Endothelial cell of umbilical vein (primary cell): ENCODE results near the gene FSTL4. TPM values are rescaled to one million over a fixed set of nuclear protein-coding genes. Genes with fewer than 3 reads are reported as not detected.

ENCODE experiments used
- BruUV-seq: library from RNA; stranded (reverse); fragments of 400-500 nt; replicated peaks from 2 replicates; lab custom pipeline; 2021; lab: Mats Ljungman, UMichigan
- CTCF ChIA-PET: fragments of 300-600, 350-600 bp; sonication (Branson Sonifier 250); formaldehyde crosslinking; loops from one replicate; lab custom pipeline; 2021; ENCODE audit warnings: antibody characterized with exemption, inconsistent platforms; lab: Charles Lee
- POLR2A ChIA-PET: fragments of 300-600, 350-600 bp; sonication (Branson Sonifier 250); formaldehyde crosslinking; loops from one replicate; lab custom pipeline; 2021; ENCODE audit warnings: antibody characterized with exemption, inconsistent platforms; lab: Charles Lee
- DNase-seq: peaks from one replicate; pipeline ENCODE4 v3.0.0-alpha.2; 2011; ENCODE audit warnings: low read depth, low spot score
- FAIRE-seq: peaks from 2 replicates; lab custom pipeline; 2011; peaks lifted over from hg19 to GRCh38; lab: Jason Lieb, UNC
- H2AFZ ChIP-seq: 2 replicates; pipeline ENCODE4 v1.6.0; 2012; ENCODE audit warnings: low read depth, low read length, control low read depth, inconsistent platforms
- H3K27ac ChIP-seq: 2 replicates; pipeline ENCODE4 v1.5.1; 2011; ENCODE audit warnings: low read depth, mild to moderate bottlenecking, control low read depth, low read length, moderate library complexity; ENCODE audit not compliant: insufficient read depth
- H3K27me3 ChIP-seq, 2 experiments: 2 replicates each; pipeline versions ENCODE4 v1.6.0 to v1.6.1; 2011; ENCODE audit warnings: low read length in 2 of 2, mixed read lengths in 1 of 2; ENCODE audit not compliant: control insufficient read depth in 2 of 2, insufficient read depth in 2 of 2
- H3K36me3 ChIP-seq, 2 experiments: 2 replicates in 1 of 2; 3 replicates in 1 of 2; pipeline ENCODE4 v1.5.1; 2011; ENCODE audit warnings: low read length in 2 of 2, mild to moderate bottlenecking in 1 of 2, moderate library complexity in 1 of 2; ENCODE audit not compliant: control insufficient read depth in 2 of 2, insufficient read depth in 2 of 2; ENCODE audit errors: extremely low read depth in 1 of 2
- H3K4me1 ChIP-seq: 3 replicates; pipeline ENCODE4 v1.5.1; 2011; ENCODE audit warnings: mild to moderate bottlenecking, low read length; ENCODE audit not compliant: control insufficient read depth, insufficient read depth; ENCODE audit errors: extremely low read depth
- H3K4me2 ChIP-seq: 2 replicates; pipeline ENCODE4 v1.6.1; 2011; ENCODE audit warnings: low read length, control low read depth, mixed read lengths; ENCODE audit not compliant: insufficient read depth
- H3K4me3 ChIP-seq, 3 experiments: fragments of 200-600 bp in 1 of 3; sonication (generic), shearing (Covaris generic) in 1 of 3; replicated peaks in 1 of 3; 2 replicates each; pipeline ENCODE4 v1.5.1; 2011 to 2016; ENCODE audit warnings: control low read depth in 3 of 3, low read length in 3 of 3, mild to moderate bottlenecking in 2 of 3, inconsistent platforms in 1 of 3, low read depth in 1 of 3, moderate library complexity in 1 of 3; ENCODE audit not compliant: insufficient read depth in 1 of 3
- H3K79me2 ChIP-seq: 2 replicates; pipeline ENCODE4 v1.6.0; 2012; ENCODE audit warnings: low read length, inconsistent platforms; ENCODE audit not compliant: control insufficient read depth, insufficient read depth
- H3K9ac ChIP-seq: replicated peaks from 2 replicates; pipeline ENCODE3; 2011; ENCODE audit warnings: low read length, control low read depth; ENCODE audit not compliant: insufficient read depth; ENCODE audit errors: extremely low read depth
- H3K9me1 ChIP-seq: replicated peaks from 3 replicates; pipeline ENCODE4 v1.6.0; 2011; ENCODE audit warnings: mild to moderate bottlenecking, low read length; ENCODE audit not compliant: control insufficient read depth, insufficient read depth; ENCODE audit errors: extremely low read depth
- H3K9me3 ChIP-seq: replicated peaks from 2 replicates; pipeline ENCODE4 v1.5.1; 2012; ENCODE audit warnings: low read length, inconsistent platforms; ENCODE audit not compliant: control insufficient read depth, insufficient read depth
- H4K20me1 ChIP-seq: replicated peaks from 2 replicates; pipeline ENCODE3; 2011; ENCODE audit warnings: mild to moderate bottlenecking, low read length; ENCODE audit not compliant: control insufficient read depth, insufficient read depth; ENCODE audit errors: extremely low read depth
- CTCF ChIP-seq, 2 donors: IDR thresholded peaks; 1 replicate in 1 of 2; 2 replicates in 1 of 2; pipeline ENCODE4 v1.5.1; 2011; ENCODE audit warnings: low read length in 2 of 2, mild to moderate bottlenecking in 2 of 2, moderate library complexity in 2 of 2, control low read depth in 1 of 2, inconsistent platforms in 1 of 2, low read depth in 1 of 2; ENCODE audit not compliant: insufficient read depth in 1 of 2; ENCODE audit errors: extremely low read depth in 1 of 2
- EZH2 ChIP-seq: IDR thresholded peaks from 2 replicates; pipeline ENCODE4 v1.6.1; 2012; ENCODE audit warnings: borderline replicate concordance, low read depth, mild to moderate bottlenecking, moderate library complexity, low read length, inconsistent platforms; ENCODE audit not compliant: severe bottlenecking
- FOS ChIP-seq: IDR thresholded peaks from 2 replicates; pipeline ENCODE4 v1.6.1; 2011; ENCODE audit warnings: mild to moderate bottlenecking, low read length, moderate library complexity, borderline replicate concordance; ENCODE audit not compliant: insufficient read depth
- GATA2 ChIP-seq: IDR thresholded peaks from 2 replicates; pipeline ENCODE4 v1.7.0; 2011; ENCODE audit warnings: low read depth, mild to moderate bottlenecking, moderate library complexity, mixed read lengths, low read length; ENCODE audit not compliant: insufficient read length, insufficient read depth
- JUN ChIP-seq: IDR thresholded peaks from 2 replicates; pipeline ENCODE4 v1.6.1; 2011; ENCODE audit warnings: borderline replicate concordance, low read depth; ENCODE audit not compliant: insufficient read length, insufficient read depth
- MAX ChIP-seq: IDR thresholded peaks from 2 replicates; pipeline ENCODE4 v1.6.1; 2011; ENCODE audit not compliant: insufficient read depth, insufficient read length
- MYC ChIP-seq: IDR thresholded peaks from one replicate; pipeline ENCODE4 v1.6.1; 2011; ENCODE audit warnings: mild to moderate bottlenecking, low read depth, low read length
- POLR2A ChIP-seq: IDR thresholded peaks from 2 replicates; pipeline ENCODE4 v1.6.1; 2012; ENCODE audit warnings: low read depth, mild to moderate bottlenecking, control low read depth, low read length
- POLR2AphosphoS5 ChIP-seq: IDR thresholded peaks from 2 replicates; pipeline ENCODE4 v1.6.1; 2012; ENCODE audit warnings: low read depth, mild to moderate bottlenecking, control low read depth, low read length, moderate library complexity; ENCODE audit not compliant: insufficient read depth
- dilution Hi-C: fragments of 300-500 bp; cut with MboI; formaldehyde crosslinking; loops from one replicate; pipeline ENCODE4 v1.15.0; 2019; ENCODE audit warnings: low sequenced_read_pairs; ENCODE audit not compliant: extremely low pct_ligation_motif_present
- intact Hi-C: fragments of 100-400 bp; cut with micrococcal nuclease; formaldehyde crosslinking; loops from one replicate; pipeline ENCODE4 v1.10.0; 2022
- polyA plus RNA-seq, 4 experiments: library from polyadenylated mRNA; depleted of rRNA in 3 of 4; stranded (reverse) in 3 of 4; unstranded in 1 of 4; fragments of >200 nt; gene quantifications; 2 replicates each; pipeline versions ENCODE4 v1.2.1 to v1.2.3, GENCODE V29; 2011 to 2012; ENCODE audit warnings: missing spikeins in 1 of 4
- total RNA-seq: library from RNA; stranded (reverse); gene quantifications from 2 replicates; pipeline ENCODE4 v1.2.3, GENCODE V29; 2021

The FSTL4 gene
- total and polyA plus RNA-seq, 2 donors (not counting 3 experiments of a cell fraction or from before 2014, with no cell fraction given), result 0.18 TPM; not detected in 1

- TF ChIP-seq JUN (no peak), MYC (no peak), EZH2 (no peak), MAX (no peak), CTCF (IDR thresholded peaks at IDR 0.05; ENCODE audit: extremely low read depth in 1 of 2, insufficient read depth in 1 of 2, low read depth in 1 of 2, low read length in 2 of 2) (no peak), FOS (no peak), POLR2A (no peak), GATA2 (no peak), POLR2AphosphoS5 (no peak)
- Histone ChIP-seq H3K27ac (no peak overlapping the region), H3K27me3 (no peaks in the 10 kb centered on the region), H4K20me1 (no peaks in the 10 kb centered on the region), H3K9me3 (no peaks in the 10 kb centered on the region), H2AFZ (no peak overlapping the region), H3K4me3 (no peak overlapping the region), H3K79me2 (no peaks in the 10 kb centered on the region), H3K4me1 (peaks cover 6% of the 10 kb centered on the region), H3K9me1 (no peaks in the 10 kb centered on the region), H3K9ac (no peak overlapping the region), H3K4me2 (no peak overlapping the region), H3K36me3 (no peaks in the 10 kb centered on the region)
- no peak for FAIRE-seq
- no peak for DNase-seq
- dilution Hi-C loops (no loop called here), intact Hi-C loops (loop anchor here (5.0 to 10.0 kb wide), 2 partner anchors 40 to 862 kb away; no protein-coding TSS in a partner anchor)
- ChIA-PET POLR2A (no interaction called here), CTCF (interaction anchor here (0.5 to 7.1 kb wide), 47 partner anchors 8 to 700 kb away, joined by 3 to 303 read pairs (median 5); no protein-coding TSS in a partner anchor)
- BruUV-seq, result no TSS peak
Measured at GRCh38 chr5:133247151-133247709, 365.1 kb downstream of the FSTL4 start.
